Peyer's patch (tissue), 4 donors: ENCODE data around the gene FOCAD.

ENCODE experiments used
- POLR2A ChIP-seq, 2 donors: fragments of 450-650 bp; IDR thresholded peaks; one replicate each; pipeline ENCODE4 v1.5.1; 2017; ENCODE audit warnings: antibody characterized with exemption in 2 of 2, mild to moderate bottlenecking in 2 of 2, moderate library complexity in 2 of 2
- TF ChIP-seq, protein P1 (sequence below), 6 experiments: fragments of 450-650 bp in 4 of 6; fragments of 200-600 bp in 2 of 6; sonication (generic) in 1 of 6; IDR thresholded peaks; one replicate each; pipeline ENCODE4 v1.5.1; 2017 to 2019; ENCODE audit warnings: antibody characterized with exemption in 6 of 6, mild to moderate bottlenecking in 3 of 6, moderate library complexity in 1 of 6

DNA sequence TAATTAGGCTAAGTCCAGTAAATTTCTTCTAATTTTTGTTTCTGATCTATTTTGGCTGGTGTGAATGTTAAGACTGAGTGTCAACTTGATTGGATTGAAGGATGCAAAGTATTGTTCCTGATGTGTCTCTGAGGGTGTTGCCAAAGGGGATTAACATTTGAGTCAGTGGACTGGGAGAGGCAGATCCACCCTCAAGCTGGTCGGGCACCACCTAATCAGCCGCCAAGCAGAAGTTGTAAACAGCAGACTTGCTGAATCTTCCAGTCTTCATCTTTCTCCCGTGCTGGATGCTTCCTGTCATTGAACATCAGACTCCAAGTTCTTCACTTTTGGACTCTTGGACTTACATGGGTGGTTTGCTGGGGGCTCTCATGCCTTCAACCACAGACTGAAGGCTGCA lies 40.4 kb upstream of the FOCAD start:
- TF ChIP-seq, protein P1, sequence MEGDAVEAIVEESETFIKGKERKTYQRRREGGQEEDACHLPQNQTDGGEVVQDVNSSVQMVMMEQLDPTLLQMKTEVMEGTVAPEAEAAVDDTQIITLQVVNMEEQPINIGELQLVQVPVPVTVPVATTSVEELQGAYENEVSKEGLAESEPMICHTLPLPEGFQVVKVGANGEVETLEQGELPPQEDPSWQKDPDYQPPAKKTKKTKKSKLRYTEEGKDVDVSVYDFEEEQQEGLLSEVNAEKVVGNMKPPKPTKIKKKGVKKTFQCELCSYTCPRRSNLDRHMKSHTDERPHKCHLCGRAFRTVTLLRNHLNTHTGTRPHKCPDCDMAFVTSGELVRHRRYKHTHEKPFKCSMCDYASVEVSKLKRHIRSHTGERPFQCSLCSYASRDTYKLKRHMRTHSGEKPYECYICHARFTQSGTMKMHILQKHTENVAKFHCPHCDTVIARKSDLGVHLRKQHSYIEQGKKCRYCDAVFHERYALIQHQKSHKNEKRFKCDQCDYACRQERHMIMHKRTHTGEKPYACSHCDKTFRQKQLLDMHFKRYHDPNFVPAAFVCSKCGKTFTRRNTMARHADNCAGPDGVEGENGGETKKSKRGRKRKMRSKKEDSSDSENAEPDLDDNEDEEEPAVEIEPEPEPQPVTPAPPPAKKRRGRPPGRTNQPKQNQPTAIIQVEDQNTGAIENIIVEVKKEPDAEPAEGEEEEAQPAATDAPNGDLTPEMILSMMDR (IDR thresholded peaks at IDR 0.05), result no peak
- no peak for TF ChIP-seq POLR2A (IDR thresholded peaks at IDR 0.05)
